ENCODE results near the gene CD7.

Gene CD7

DNA sequence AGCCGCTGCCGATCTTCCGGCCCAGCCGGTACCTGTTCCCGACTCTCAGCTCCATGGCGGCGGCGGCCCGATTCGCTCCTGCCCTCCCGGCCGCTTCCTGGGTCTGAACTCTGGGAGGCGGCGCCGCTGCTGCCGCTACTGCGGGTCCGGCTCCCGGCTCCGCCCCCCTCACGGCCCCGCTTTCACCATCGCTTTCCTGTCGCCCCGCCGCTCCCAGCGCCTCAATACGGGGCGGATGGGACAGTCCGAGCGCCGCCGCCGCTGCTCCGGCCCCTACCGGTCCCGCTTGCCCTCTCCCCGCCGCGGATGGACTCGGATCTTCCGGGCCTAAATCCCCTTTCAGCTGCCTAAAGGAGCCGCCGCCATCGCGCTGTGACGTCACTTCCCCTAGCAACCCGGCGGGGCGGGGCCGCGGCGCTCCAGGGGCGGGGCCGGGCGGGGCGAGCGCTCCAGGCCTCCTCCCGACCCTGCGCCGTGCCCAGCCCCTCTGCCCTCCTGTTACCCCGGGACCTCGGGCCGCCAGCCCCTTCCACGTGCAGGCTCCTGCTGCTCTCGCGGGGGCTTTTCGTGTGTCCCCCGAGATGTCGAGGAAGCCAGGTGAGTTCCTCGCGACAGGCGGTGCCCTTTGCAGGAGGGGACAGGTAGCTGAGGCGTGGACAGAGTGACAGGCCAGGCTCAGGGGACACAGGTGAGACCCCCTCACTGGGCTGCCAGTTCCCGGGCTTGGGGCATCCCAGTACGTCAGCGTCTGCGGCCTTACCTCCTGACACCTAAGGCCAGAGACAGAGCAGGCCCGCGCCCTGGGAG, 43.9 kb downstream of the CD7 start, which contains the start of gene CSNK1D:
TSS of gene CSNK1D (minus strand) at position 374 of the 807 bp plus-strand sequence. CDS start at position 55, 319 bp downstream.
- TF ChIP-seq TAF1 (IDR thresholded peaks at IDR 0.05; ENCODE audit: low read depth, low read length) (peak; percentile 79), SPI1 (IDR thresholded peaks at IDR 0.05; ENCODE audit: low read depth, low read length) (peak; percentile 51; the same call in 1 of the 2 replicates), POU2F2 (IDR thresholded peaks at IDR 0.05; ENCODE audit: low read depth, low read length) (no peak), PAX5 (IDR thresholded peaks at IDR 0.05; ENCODE audit: insufficient read depth, low read length, severe bottlenecking) (no peak), POLR2AphosphoS5 (IDR thresholded peaks at IDR 0.05; ENCODE audit: low read depth, low read length) (peak; percentile 78), POLR2A (IDR thresholded peaks at IDR 0.05; ENCODE audit: low read depth, low read length) (peak; percentile 80)
- DNase-seq (ENCODE audit: insufficient read length, low spot score) = peak; percentile 97
- peak; percentile 20 for FAIRE-seq

DNA sequence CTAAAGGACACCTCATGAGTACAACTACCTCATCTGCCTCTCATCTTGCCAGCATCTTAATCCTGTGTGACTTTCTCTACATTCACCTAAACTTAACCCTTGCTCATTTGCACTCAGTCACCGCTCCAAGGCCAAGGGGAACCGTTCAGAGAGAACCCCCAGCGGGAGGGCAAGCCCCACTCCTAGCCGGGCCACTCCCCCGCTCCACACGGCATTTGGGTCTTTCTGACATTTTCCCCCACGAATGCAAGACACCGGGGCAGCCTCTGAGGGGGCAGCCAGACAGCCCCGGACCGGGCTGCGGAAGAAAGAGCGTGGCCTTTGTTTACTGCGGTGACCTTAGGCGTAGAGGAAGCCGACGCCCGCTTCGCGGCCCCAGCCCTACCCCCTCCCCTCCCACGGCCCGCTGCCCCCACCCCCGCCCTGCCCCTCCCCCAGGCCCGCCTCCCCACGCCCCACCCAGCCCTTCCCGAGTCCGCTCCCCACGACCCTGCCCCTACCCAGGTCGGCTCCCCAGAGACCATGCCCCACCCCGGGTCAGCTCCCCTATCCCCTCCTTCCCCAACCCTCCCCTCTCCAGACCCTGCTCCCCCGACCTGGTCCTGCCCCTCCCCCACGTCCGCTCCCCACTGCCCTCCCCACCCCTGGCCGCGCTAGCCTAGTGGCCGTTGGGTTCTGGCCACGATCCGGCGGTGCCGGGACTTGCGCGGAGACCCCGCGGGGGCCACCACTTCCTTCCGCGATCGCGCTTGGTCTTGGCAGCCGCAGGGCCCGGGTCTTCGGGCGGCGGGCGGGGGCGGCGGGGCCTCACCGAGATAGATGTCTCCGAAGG, 44.7 kb downstream of the CD7 start:
- peak; percentile 43 for FAIRE-seq
- DNase-seq (ENCODE audit: insufficient read length, low spot score) = peak; percentile 60
- TF ChIP-seq POLR2A (IDR thresholded peaks at IDR 0.05; ENCODE audit: low read depth, low read length) (peak; percentile 10; the same call in 1 of the 2 replicates), PAX5 (IDR thresholded peaks at IDR 0.05; ENCODE audit: insufficient read depth, low read length, severe bottlenecking) (no peak)

DNA sequence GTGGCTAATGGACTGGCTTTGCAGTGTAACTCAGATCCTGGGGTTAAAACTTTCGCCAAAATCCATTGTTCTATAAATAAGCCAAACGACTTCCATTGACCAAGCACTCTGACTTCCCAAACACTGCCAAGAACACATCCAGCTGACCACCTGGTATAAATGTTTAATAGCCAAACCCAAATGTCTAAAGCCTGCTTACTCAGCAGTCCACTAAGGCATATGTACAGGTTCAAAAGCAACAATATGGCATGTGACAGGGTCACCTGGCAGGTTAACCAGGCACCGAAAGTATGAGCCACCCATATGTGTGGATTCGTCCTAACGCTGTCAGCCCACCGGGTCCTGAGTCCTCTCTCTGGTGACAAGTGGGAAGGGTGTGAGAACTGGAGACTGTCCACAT, 46.0 kb downstream of the CD7 start:
- TF ChIP-seq PAX5 (IDR thresholded peaks at IDR 0.05; ENCODE audit: insufficient read depth, low read length, severe bottlenecking) (no peak), POLR2AphosphoS5 (IDR thresholded peaks at IDR 0.05; ENCODE audit: low read depth, low read length) (no peak; the same call in 1 of the 2 replicates), POU2F2 (IDR thresholded peaks at IDR 0.05; ENCODE audit: low read depth, low read length) (no peak), TAF1 (IDR thresholded peaks at IDR 0.05; ENCODE audit: low read depth, low read length) (no peak), SPI1 (IDR thresholded peaks at IDR 0.05; ENCODE audit: low read depth, low read length) (no peak), POLR2A (IDR thresholded peaks at IDR 0.05; ENCODE audit: low read depth, low read length) (no peak; the same call in 1 of the 2 replicates)
- no peak for FAIRE-seq

DNA sequence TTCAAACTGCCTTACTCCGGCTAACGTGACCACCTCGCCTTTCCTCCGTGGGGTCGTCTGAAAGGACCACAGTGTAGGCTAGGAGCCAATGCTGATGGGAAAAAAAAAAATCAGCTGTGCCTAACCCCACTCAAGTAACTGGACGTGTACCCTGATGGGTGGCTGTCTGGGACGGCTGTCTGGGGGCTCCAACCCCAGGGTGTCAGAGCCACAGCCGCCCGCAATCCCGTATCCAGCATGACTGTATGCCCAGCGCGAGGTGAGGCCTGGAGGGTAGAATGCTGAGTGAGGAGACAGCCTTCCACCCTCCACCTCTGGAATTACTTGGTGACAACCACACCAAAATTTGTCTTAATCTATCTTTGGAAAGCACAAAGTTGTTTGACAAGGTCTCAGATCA, 46.8 kb downstream of the CD7 start:
- DNase-seq (ENCODE audit: insufficient read length, low spot score) (no peak), FAIRE-seq (no peak)

More for the DNA sequence above, 46.0 kb downstream of the CD7 start:
- DNase-seq (ENCODE audit: insufficient read length, low spot score) = no peak

DNA sequence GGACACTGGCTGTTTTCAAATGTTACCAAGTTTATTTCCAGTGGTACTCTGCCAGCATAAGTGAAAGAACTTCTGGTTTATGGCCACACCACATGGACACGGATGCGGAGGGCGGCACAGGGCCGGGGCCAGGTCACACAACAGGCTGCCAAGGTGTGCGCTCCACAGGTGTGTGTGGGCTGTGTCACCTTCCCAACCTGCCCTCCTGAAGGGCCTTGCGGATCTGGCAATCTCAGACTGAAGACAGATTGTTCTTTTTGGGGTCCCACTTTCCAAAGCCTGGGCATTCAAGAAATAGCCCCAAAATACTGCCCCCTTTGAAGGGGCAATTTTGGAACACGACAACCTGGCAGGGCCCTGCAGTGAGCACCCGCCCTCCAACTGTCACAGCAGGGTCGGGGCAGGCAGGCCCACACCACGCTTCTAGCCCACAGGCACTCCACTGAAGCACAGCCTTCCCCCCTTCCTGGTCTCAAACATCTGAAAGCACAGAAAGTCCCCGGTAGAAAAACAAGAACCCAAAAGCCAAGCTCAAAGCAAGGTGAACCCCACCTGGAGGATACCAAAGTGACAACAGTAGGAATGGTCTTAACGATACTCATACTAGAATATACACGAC, 47.4 kb downstream of the CD7 start:
- TF ChIP-seq POLR2AphosphoS5 (IDR thresholded peaks at IDR 0.05; ENCODE audit: low read depth, low read length) (no peak), POU2F2 (IDR thresholded peaks at IDR 0.05; ENCODE audit: low read depth, low read length) (no peak), SPI1 (IDR thresholded peaks at IDR 0.05; ENCODE audit: low read depth, low read length) (no peak), PAX5 (IDR thresholded peaks at IDR 0.05; ENCODE audit: insufficient read depth, low read length, severe bottlenecking) (no peak), POLR2A (IDR thresholded peaks at IDR 0.05; ENCODE audit: low read depth, low read length) (no peak), TAF1 (IDR thresholded peaks at IDR 0.05; ENCODE audit: low read depth, low read length) (no peak)
- FAIRE-seq = no peak
- DNase-seq (ENCODE audit: insufficient read length, low spot score) = no peak

More for the DNA sequence above, 46.8 kb downstream of the CD7 start:
- no peak for TF ChIP-seq SPI1 (IDR thresholded peaks at IDR 0.05; ENCODE audit: low read depth, low read length)
- TF ChIP-seq PAX5 (IDR thresholded peaks at IDR 0.05; ENCODE audit: insufficient read depth, low read length, severe bottlenecking) = no peak
- peak; percentile 48; the same call in 1 of the 2 replicates for TF ChIP-seq POLR2AphosphoS5 (IDR thresholded peaks at IDR 0.05; ENCODE audit: low read depth, low read length)
- TF ChIP-seq TAF1 (IDR thresholded peaks at IDR 0.05; ENCODE audit: low read depth, low read length) = no peak
- TF ChIP-seq POU2F2 (IDR thresholded peaks at IDR 0.05; ENCODE audit: low read depth, low read length) = no peak
- TF ChIP-seq POLR2A (IDR thresholded peaks at IDR 0.05; ENCODE audit: low read depth, low read length) = peak; percentile 27; the same call in 1 of the 2 replicates

DNA sequence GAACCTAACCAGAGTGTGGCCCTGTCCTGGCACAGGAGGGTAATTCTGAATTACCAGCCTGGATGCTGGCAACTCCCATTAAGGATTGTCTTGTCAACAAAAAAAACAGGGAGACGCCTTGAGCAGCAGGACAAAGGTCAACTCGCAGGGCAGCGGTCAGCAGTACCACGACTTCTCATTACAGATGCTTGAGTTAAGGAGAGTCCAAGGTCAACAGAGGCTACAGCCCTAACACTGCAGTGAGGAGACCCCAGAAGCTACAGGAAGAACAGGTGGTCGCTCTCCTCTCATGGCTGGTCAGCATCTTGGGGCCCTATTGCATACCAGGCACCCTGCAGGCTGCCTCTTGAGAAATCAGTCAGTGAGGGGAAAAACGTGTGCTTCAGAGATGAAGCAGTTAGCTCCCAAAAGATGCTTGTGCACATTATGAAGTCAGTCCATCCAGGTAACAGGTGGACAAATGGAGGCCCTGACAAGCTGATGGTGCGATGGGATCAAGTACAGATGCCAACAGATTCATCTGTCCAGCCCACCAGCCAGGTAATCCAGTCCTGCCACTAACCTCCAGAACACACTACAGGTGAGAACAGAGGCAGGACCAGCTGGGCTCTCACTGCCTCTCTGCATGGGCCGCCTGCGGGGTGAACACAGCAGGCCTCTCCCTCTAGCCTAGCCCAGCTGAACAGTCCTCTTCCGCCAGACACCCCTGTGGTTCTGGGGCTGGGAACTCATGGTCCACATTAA, 48.1 kb downstream of the CD7 start:
- TF ChIP-seq PAX5 (IDR thresholded peaks at IDR 0.05; ENCODE audit: insufficient read depth, low read length, severe bottlenecking) (no peak), POLR2AphosphoS5 (IDR thresholded peaks at IDR 0.05; ENCODE audit: low read depth, low read length) (peak; percentile 59; the same call in 1 of the 2 replicates)
- FAIRE-seq (no peak), DNase-seq (ENCODE audit: insufficient read length, low spot score) (no peak)

DNA sequence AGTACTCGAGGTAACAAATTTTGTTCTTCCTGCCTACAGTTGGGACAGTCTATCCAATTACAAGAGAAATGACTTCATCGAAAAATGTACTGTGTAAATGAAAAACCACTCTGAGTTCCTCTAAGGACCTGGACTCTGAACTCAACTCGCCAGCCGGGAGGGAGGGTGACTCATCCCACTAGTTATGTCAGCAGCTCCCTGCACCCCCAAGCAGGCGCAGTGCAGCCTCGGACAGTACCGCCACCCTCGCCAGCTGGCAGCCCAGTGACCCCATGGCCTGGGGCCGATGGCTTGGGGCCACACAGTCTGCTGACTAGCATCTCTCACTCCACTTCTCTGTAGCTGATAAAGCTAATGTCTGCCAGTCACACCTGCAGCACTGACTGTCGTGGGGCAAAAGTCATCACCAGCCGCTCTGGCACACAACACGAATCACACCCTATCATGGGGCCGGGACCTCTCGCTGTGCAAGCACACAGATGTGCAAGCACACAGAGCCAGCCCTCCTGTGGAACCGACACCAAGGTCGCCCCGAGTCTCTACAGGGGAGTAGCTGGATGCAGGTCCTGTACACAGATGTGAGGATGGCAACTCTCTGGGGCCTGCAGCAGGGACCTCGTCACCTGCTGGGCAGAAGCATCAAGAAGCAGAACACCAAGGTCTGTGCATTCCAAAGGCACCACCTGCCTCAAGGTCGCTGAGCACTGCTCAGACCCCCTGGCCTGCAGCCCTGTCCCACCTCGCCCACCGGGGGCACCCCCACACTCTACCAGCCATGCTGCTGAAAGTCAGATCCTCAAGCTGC, 49.6 kb downstream of the CD7 start:
- TF ChIP-seq SPI1 (IDR thresholded peaks at IDR 0.05; ENCODE audit: low read depth, low read length) = no peak
- DNase-seq (ENCODE audit: insufficient read length, low spot score) = no peak
- FAIRE-seq = no peak

DNA sequence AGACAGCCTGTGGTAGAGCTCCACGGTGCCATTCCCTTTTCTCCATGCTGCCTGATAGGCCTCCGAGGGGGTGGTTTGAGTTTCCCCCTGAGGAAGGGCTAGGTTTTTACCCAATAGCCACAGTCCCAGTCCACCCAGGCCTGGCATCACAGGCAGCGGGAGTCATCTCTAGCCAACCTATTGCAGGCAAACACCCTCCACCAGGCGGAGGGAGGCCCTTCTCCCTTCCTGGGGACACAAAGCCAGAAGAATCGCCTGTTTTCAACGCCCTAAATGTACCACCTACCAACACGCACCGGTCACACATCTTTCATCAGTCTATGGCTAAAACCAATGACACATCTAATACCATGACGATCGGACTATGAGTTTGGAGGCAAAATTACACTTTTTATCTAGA, 51.3 kb downstream of the CD7 start:
- DNase-seq (ENCODE audit: insufficient read length, low spot score) = no peak
- FAIRE-seq = no peak
- no peak for TF ChIP-seq POLR2A (IDR thresholded peaks at IDR 0.05; ENCODE audit: low read depth, low read length)
- TF ChIP-seq TAF1 (IDR thresholded peaks at IDR 0.05; ENCODE audit: low read depth, low read length) = no peak
- TF ChIP-seq PAX5 (IDR thresholded peaks at IDR 0.05; ENCODE audit: insufficient read depth, low read length, severe bottlenecking) = no peak
- no peak for TF ChIP-seq POU2F2 (IDR thresholded peaks at IDR 0.05; ENCODE audit: low read depth, low read length)
- no peak for TF ChIP-seq POLR2AphosphoS5 (IDR thresholded peaks at IDR 0.05; ENCODE audit: low read depth, low read length)

Measured in GM12891 (cell line).